Right atrium auricular region (tissue), 2 donors: ENCODE measurements around the gene OR4Q2. TPM values are rescaled to one million over a fixed set of nuclear protein-coding genes. Genes with fewer than 3 reads are reported as not detected.

Experiments used
- DNase-seq: peaks from one replicate; pipeline ENCODE4 v3.0.0-alpha.2; 2019; ENCODE audit warnings: low spot score
- H3K27ac ChIP-seq, 2 donors: fragments of 200-600 bp; sonication (generic); 1 replicate in 1 of 2; 2 replicates in 1 of 2; pipeline ENCODE4 v1.5.1; 2016 to 2019
- H3K27me3 ChIP-seq, 2 donors: fragments of 200-600 bp; sonication (generic); one replicate each; pipeline versions ENCODE4 v1.5.1 to v1.6.0; 2017 to 2019
- H3K36me3 ChIP-seq: fragments of 200-600 bp; sonication (generic); one replicate; pipeline ENCODE4 v1.5.1; 2016
- H3K4me1 ChIP-seq, 2 donors: fragments of 200-600 bp; sonication (generic); one replicate each; pipeline versions ENCODE4 v1.5.1 to v1.6.0; 2017 to 2019
- H3K4me3 ChIP-seq, 2 donors: fragments of 200-600 bp; sonication (generic); 1 replicate in 1 of 2; 2 replicates in 1 of 2; pipeline ENCODE4 v1.5.1; 2017 to 2019; ENCODE audit warnings: mild to moderate bottlenecking in 1 of 2, moderate library complexity in 1 of 2
- H3K9me3 ChIP-seq, 2 donors: fragments of 200-600 bp; sonication (generic); one replicate each; pipeline ENCODE4 v1.5.1; 2019
- CTCF ChIP-seq, 2 donors: fragments of 200-600 bp; sonication (generic); IDR thresholded peaks; one replicate each; pipeline ENCODE4 v1.5.1; 2019; ENCODE audit warnings: antibody characterized with exemption in 2 of 2
- total RNA-seq, 2 donors: library from RNA; depleted of rRNA; stranded (reverse); fragments of >200 nt; gene quantifications; one replicate each; pipeline ENCODE4 v1.1.0, GENCODE V29; 2016

OR4Q2 gene
- total RNA-seq, 2 donors from 2014 or later = not detected

- no peak for DNase-seq
- Histone ChIP-seq H3K4me3 (no peak overlapping the region), H3K9me3 (peaks cover 0 to 12% of the 10 kb centered on the region in 2 donors), H3K4me1 (no peaks in the 10 kb centered on the region), H3K27ac (no peak overlapping the region), H3K27me3 (no peaks in the 10 kb centered on the region), H3K36me3 (no peaks in the 10 kb centered on the region)
- no peak for TF ChIP-seq CTCF (IDR thresholded peaks at IDR 0.05)
Measured at GRCh38 chr14:20008156-20008555, 6.2 kb downstream of the OR4Q2 start.

- no peak for DNase-seq
- H3K36me3 ChIP-seq = no peaks in the 10 kb centered on the region
- peaks cover 0 to 4% of the 10 kb centered on the region in 2 donors for H3K9me3 ChIP-seq
- H3K27me3 ChIP-seq = no peaks in the 10 kb centered on the region
- no peaks in the 10 kb centered on the region for H3K4me1 ChIP-seq
- no peak within 1 kb of the TSS for H3K27ac ChIP-seq
- no peak for TF ChIP-seq CTCF (IDR thresholded peaks at IDR 0.05)
- no peak within 1 kb of the TSS for H3K4me3 ChIP-seq
Measured at GRCh38 chr14:20019257-20019865, 17.4 kb downstream of the OR4Q2 start, which contains the start of gene OR4K14. Gene OR4K14 (minus strand): TSS chr14:20019307. CDS start chr14:20015193, 4,114 bp downstream.

GRCh38 chr14:20031058-20031457 lies 29.1 kb downstream of the OR4Q2 start:
- Histone ChIP-seq H3K27ac (no peak overlapping the region), H3K36me3 (no peaks in the 10 kb centered on the region), H3K9me3 (peaks cover 0 to 6% of the 10 kb centered on the region in 2 donors), H3K27me3 (no peaks in the 10 kb centered on the region), H3K4me1 (no peaks in the 10 kb centered on the region), H3K4me3 (no peak overlapping the region)
- no peak for TF ChIP-seq CTCF (IDR thresholded peaks at IDR 0.05)
- no peak for DNase-seq

- H3K27me3 ChIP-seq = no peaks in the 10 kb centered on the region
- DNase-seq = no peak
- H3K4me1 ChIP-seq = no peaks in the 10 kb centered on the region
- TF ChIP-seq CTCF (IDR thresholded peaks at IDR 0.05) = no peak
- peaks cover 0 to 3% of the 10 kb centered on the region in 2 donors for H3K9me3 ChIP-seq
- no peak overlapping the region for H3K27ac ChIP-seq
- H3K36me3 ChIP-seq = no peaks in the 10 kb centered on the region
- no peak overlapping the region for H3K4me3 ChIP-seq
Measured at GRCh38 chr14:20035449-20035848, 33.5 kb downstream of the OR4Q2 start.

GRCh38 chr14:20035938-20036337 lies 34.0 kb downstream of the OR4Q2 start, which contains the start of gene OR4K13:
Gene OR4K13 (minus strand): TSS chr14:20036038. CDS start chr14:20034758, 1,280 bp downstream.
- Histone ChIP-seq H3K27me3 (no peaks in the 10 kb centered on the region), H3K27ac (no peak within 1 kb of the TSS)
- TF ChIP-seq CTCF (IDR thresholded peaks at IDR 0.05) = no peak

GRCh38 chr14:20044243-20044642 lies 42.3 kb downstream of the OR4Q2 start:
- no peaks in the 10 kb centered on the region for H3K27me3 ChIP-seq
- DNase-seq = no peak
- H3K4me1 ChIP-seq = no peaks in the 10 kb centered on the region
- no peaks in the 10 kb centered on the region for H3K36me3 ChIP-seq
- H3K9me3 ChIP-seq = no peaks in the 10 kb centered on the region
- no peak for TF ChIP-seq CTCF (IDR thresholded peaks at IDR 0.05)
- no peak overlapping the region for H3K27ac ChIP-seq
- no peak overlapping the region for H3K4me3 ChIP-seq

More at GRCh38 chr14:20035938-20036337, 34.0 kb downstream of the OR4Q2 start, which contains the start of gene OR4K13:
- DNase-seq = no peak
- Histone ChIP-seq H3K36me3 (no peaks in the 10 kb centered on the region), H3K9me3 (no peaks in the 10 kb centered on the region), H3K4me3 (no peak within 1 kb of the TSS), H3K4me1 (no peaks in the 10 kb centered on the region)
